PC-9 (cell line): ENCODE data around the gene SUFU. TPM values are rescaled to one million over a fixed set of nuclear protein-coding genes. Genes with fewer than 3 reads are reported as not detected.
A peak's percentile ranks its signal among the peaks of the same experiment; 100 is the strongest.

Source experiments
- BruUV-seq: library from RNA; stranded (reverse); fragments of 400-500 nt; replicated peaks from 2 replicates; lab custom pipeline; 2021; lab: Mats Ljungman, UMichigan
- CTCF ChIA-PET: fragments of 300-600 bp; sonication (Branson Sonifier 250); formaldehyde crosslinking; loops from one replicate; lab custom pipeline; 2022; ENCODE audit warnings: antibody characterized with exemption; lab: Charles Lee
- POLR2A ChIA-PET: fragments of 300-600 bp; sonication (Branson Sonifier 250); formaldehyde crosslinking; loops from one replicate; lab custom pipeline; 2022; ENCODE audit warnings: antibody characterized with exemption; ENCODE audit not compliant: unreplicated experiment; lab: Charles Lee
- DNase-seq, 2 experiments: peaks; one replicate each; pipeline versions ENCODE4 v3.0.0 to v3.0.0-alpha.2; 2015 to 2022; ENCODE audit warnings: mixed read lengths in 1 of 2
- H2AFZ ChIP-seq: fragments of 200-600 bp; sonication (generic); 2 replicates; pipeline ENCODE4 v1.8.1; 2017; ENCODE audit warnings: antibody characterized with exemption
- H3F3A ChIP-seq: fragments of 200-600 bp; sonication (generic); 2 replicates; pipeline ENCODE4 v1.8.1; 2017; ENCODE audit warnings: antibody characterized with exemption, mild to moderate bottlenecking, low read depth; ENCODE audit not compliant: insufficient read depth
- H3K27ac ChIP-seq: fragments of 200-600 bp; sonication (generic); 2 replicates; pipeline ENCODE4 v1.6.1; 2016; ENCODE audit warnings: mixed run types
- H3K27me3 ChIP-seq: fragments of 200-600 bp; sonication (generic); 2 replicates; pipeline ENCODE4 v1.6.1; 2016; ENCODE audit warnings: low read depth, mixed run types; ENCODE audit not compliant: insufficient read depth
- H3K36me3 ChIP-seq: fragments of 200-600 bp; sonication (generic); 2 replicates; pipeline ENCODE4 v1.6.1; 2016; ENCODE audit warnings: low read depth, mixed run types
- H3K4me1 ChIP-seq: fragments of 200-600 bp; sonication (generic); replicated peaks from 2 replicates; pipeline ENCODE4 v1.6.1; 2016; ENCODE audit warnings: mixed run types; ENCODE audit not compliant: insufficient read depth
- H3K4me2 ChIP-seq: fragments of 200-600 bp; sonication (generic); 2 replicates; pipeline ENCODE4 v1.6.1; 2017; ENCODE audit warnings: mixed run types
- H3K4me3 ChIP-seq: fragments of 200-600 bp; sonication (generic); 2 replicates; pipeline ENCODE4 v1.6.1; 2016; ENCODE audit warnings: mixed run types
- H3K79me2 ChIP-seq: fragments of 200-600 bp; sonication (generic); 2 replicates; pipeline ENCODE4 v1.6.1; 2017; ENCODE audit warnings: low read depth, mixed run types
- H3K9me2 ChIP-seq: fragments of 200-600 bp; sonication (generic); 2 replicates; pipeline ENCODE4 v1.8.1; 2017; ENCODE audit warnings: mild to moderate bottlenecking; ENCODE audit not compliant: insufficient read depth
- H3K9me3 ChIP-seq: fragments of 200-600 bp; sonication (generic); 2 replicates; pipeline ENCODE4 v1.8.1; 2016; ENCODE audit warnings: low read depth; ENCODE audit not compliant: insufficient read depth
- H4K20me1 ChIP-seq: fragments of 200-600 bp; sonication (generic); 2 replicates; pipeline ENCODE4 v1.8.1; 2017; ENCODE audit not compliant: insufficient read depth
- EZH2 ChIP-seq: fragments of 200-600 bp; sonication (generic); IDR thresholded peaks from 2 replicates; pipeline ENCODE4 v1.8.0; 2017; ENCODE audit warnings: antibody characterized with exemption, low read depth
- intact Hi-C: fragments of 100-400 bp; cut with micrococcal nuclease; formaldehyde crosslinking; loops from one replicate; pipeline ENCODE4 v1.10.0; 2022; ENCODE audit not compliant: unreplicated experiment
- total RNA-seq: library from RNA; stranded (reverse); gene quantifications from 2 replicates; pipeline ENCODE4 v1.2.3, GENCODE V29; 2021
- TF ChIP-seq, protein P1 (sequence below): fragments of 200-600 bp; sonication (generic); conservative IDR thresholded peaks from 2 replicates; pipeline ENCODE4 v1.6.1; 2017; ENCODE audit warnings: mixed run types, antibody characterized with exemption, mild to moderate bottlenecking, moderate library complexity

SUFU gene
- total RNA-seq, 1 experiment from 2014 or later, result 20.2 TPM

DNA sequence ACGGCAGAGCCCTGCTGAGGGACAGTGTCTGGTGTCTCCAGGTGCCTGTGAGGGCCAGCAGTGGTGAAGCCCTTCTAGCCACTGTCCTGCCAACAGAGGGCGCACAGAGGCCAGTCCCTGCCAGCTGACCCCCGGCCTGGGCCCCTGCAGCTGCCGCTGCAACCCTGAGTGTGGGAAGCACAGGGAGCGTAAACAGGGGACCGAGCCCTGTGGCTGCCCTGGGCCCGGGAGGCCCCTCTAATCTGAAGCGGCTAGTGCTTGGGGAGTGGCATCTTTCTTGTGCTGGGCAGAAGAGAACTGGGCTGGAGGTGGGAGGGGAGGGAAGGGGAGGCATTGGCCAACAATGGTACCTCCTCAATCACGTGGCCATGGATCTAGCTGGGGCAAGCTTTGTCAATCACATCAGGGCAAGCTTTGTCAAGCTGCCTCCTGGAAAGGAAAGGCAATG, 175.1 kb downstream of the SUFU start:
- Histone ChIP-seq H3K4me3 (no peak overlapping the region), H2AFZ (no peak overlapping the region), H3K4me2 (no peak overlapping the region), H3K9me2 (no peaks in the 10 kb centered on the region), H3K9me3 (no peaks in the 10 kb centered on the region), H3K4me1 (no peaks in the 10 kb centered on the region), H3K27me3 (no peaks in the 10 kb centered on the region), H3K79me2 (no peaks in the 10 kb centered on the region), H3K27ac (no peak overlapping the region), H3K36me3 (no peaks in the 10 kb centered on the region), H4K20me1 (no peaks in the 10 kb centered on the region), H3F3A (no peaks in the 10 kb centered on the region)
- TF ChIP-seq, protein P1, sequence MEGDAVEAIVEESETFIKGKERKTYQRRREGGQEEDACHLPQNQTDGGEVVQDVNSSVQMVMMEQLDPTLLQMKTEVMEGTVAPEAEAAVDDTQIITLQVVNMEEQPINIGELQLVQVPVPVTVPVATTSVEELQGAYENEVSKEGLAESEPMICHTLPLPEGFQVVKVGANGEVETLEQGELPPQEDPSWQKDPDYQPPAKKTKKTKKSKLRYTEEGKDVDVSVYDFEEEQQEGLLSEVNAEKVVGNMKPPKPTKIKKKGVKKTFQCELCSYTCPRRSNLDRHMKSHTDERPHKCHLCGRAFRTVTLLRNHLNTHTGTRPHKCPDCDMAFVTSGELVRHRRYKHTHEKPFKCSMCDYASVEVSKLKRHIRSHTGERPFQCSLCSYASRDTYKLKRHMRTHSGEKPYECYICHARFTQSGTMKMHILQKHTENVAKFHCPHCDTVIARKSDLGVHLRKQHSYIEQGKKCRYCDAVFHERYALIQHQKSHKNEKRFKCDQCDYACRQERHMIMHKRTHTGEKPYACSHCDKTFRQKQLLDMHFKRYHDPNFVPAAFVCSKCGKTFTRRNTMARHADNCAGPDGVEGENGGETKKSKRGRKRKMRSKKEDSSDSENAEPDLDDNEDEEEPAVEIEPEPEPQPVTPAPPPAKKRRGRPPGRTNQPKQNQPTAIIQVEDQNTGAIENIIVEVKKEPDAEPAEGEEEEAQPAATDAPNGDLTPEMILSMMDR, result peak; percentile 73
- no peak for TF ChIP-seq EZH2
- ChIA-PET CTCF (interaction anchor here (0.8 to 1.4 kb wide), 2 partner anchors 9 to 21 kb away, joined by 4 read pairs; no protein-coding TSS in a partner anchor), POLR2A (no interaction called here)
- BruUV-seq, result no TSS peak
- intact Hi-C loops, result loop anchor here (5.0 kb wide), 1 partner anchor 48 kb away; no protein-coding TSS in a partner anchor
- DNase-seq, result peak in 1 of 2 experiments; percentile 55

DNA sequence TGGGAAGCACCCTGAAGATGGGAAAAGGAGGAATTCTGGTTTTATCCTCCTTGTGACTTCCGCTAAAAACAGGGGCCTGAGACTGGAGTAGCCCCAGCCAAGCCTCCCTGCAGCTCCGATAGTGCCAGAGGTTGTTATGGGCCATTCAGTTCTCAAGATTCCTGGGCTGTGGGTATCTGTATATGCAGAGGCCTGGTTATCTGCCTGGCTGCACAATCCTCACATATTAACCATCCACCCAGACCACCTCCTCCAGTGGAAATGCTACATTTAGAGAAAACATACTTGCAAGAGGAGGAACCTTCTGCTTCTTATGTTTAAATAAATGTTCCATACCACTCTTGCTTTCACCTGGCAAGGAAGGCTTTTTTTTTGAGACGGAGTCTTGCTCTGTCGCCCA, 175.8 kb downstream of the SUFU start:
- ChIA-PET CTCF (interaction anchor here (1.4 kb wide), 1 partner anchor 10 kb away, joined by 4 read pairs; no protein-coding TSS in a partner anchor), POLR2A (no interaction called here)
- H3K9me2 ChIP-seq, result no peaks in the 10 kb centered on the region
- no peaks in the 10 kb centered on the region for H3F3A ChIP-seq
- H3K4me1 ChIP-seq, result no peaks in the 10 kb centered on the region
- no peaks in the 10 kb centered on the region for H3K27me3 ChIP-seq
- no peaks in the 10 kb centered on the region for H3K36me3 ChIP-seq
- H2AFZ ChIP-seq, result no peak overlapping the region
- H3K27ac ChIP-seq, result no peak overlapping the region
- H3K4me3 ChIP-seq, result no peak overlapping the region
- H4K20me1 ChIP-seq, result no peaks in the 10 kb centered on the region
- no TSS peak for BruUV-seq
- H3K4me2 ChIP-seq, result no peak overlapping the region
- no peaks in the 10 kb centered on the region for H3K9me3 ChIP-seq
- no peak for DNase-seq
- no peaks in the 10 kb centered on the region for H3K79me2 ChIP-seq
- TF ChIP-seq EZH2, result no peak
- TF ChIP-seq, protein P1, result no peak
- intact Hi-C loops, result loop anchor here (5.0 kb wide), 1 partner anchor 48 kb away; no protein-coding TSS in a partner anchor

DNA sequence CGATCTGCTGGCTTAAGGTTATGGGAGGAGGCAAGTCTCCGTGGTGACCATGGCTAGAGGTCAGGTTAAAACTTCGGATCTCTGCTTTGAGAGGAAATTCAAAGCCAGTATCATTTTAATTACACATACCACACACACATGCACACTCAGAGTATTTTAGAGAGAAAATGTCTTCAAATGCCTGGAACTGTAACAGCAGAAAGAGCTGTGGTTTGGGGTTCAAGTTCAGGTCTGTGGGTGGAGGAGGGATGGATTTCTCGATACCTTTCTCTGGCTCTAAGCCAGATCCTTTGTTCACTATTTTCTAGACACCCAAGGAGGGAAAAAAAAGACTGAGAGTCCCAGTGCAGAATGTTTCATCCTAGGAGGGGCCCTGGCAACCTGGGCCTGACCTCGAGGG, 177.9 kb downstream of the SUFU start:
- no peaks in the 10 kb centered on the region for H3K27me3 ChIP-seq
- ChIA-PET CTCF (no interaction called here), POLR2A (no interaction called here)
- BruUV-seq, result no TSS peak
- TF ChIP-seq, protein P1, result no peak
- TF ChIP-seq EZH2, result no peak
- no peak for DNase-seq
- no peaks in the 10 kb centered on the region for H3K9me2 ChIP-seq
- no peaks in the 10 kb centered on the region for H3K79me2 ChIP-seq
- no peaks in the 10 kb centered on the region for H3K36me3 ChIP-seq
- H3K4me3 ChIP-seq, result no peak overlapping the region
- H3K27ac ChIP-seq, result no peak overlapping the region
- no peak overlapping the region for H2AFZ ChIP-seq
- intact Hi-C loops, result no loop called here
- H3F3A ChIP-seq, result no peaks in the 10 kb centered on the region
- H3K4me1 ChIP-seq, result no peaks in the 10 kb centered on the region
- no peak overlapping the region for H3K4me2 ChIP-seq
- no peaks in the 10 kb centered on the region for H3K9me3 ChIP-seq
- H4K20me1 ChIP-seq, result no peaks in the 10 kb centered on the region
